Calu3 (cell line): ENCODE measurements around the gene KCNIP4. TPM values are rescaled to one million over a fixed set of nuclear protein-coding genes. Genes with fewer than 3 reads are reported as not detected.

ENCODE experiments used
- BruUV-seq: library from RNA; stranded (reverse); fragments of 400-500 nt; replicated peaks from 2 replicates; lab custom pipeline; 2021; lab: Mats Ljungman, UMichigan
- CTCF ChIA-PET: fragments of 300-600 bp; sonication (Branson Sonifier 250); formaldehyde crosslinking; loops from one replicate; lab custom pipeline; 2022; ENCODE audit warnings: antibody characterized with exemption; lab: Charles Lee
- DNase-seq: peaks from one replicate; pipeline ENCODE4 v3.0.0; 2022
- H3K27ac Mint-ChIP-seq: one replicate; pipeline ENCODE4 v1.8.0; 2022; ENCODE audit warnings: mixed read lengths; ENCODE audit not compliant: unreplicated experiment
- H3K27me3 Mint-ChIP-seq: one replicate; pipeline ENCODE4 v1.8.0; 2022; ENCODE audit warnings: mixed read lengths; ENCODE audit not compliant: unreplicated experiment
- H3K36me3 Mint-ChIP-seq: one replicate; pipeline ENCODE4 v1.8.0; 2022; ENCODE audit warnings: mild to moderate bottlenecking, moderate library complexity, mixed read lengths; ENCODE audit not compliant: insufficient read depth, unreplicated experiment
- H3K4me1 Mint-ChIP-seq: one replicate; pipeline ENCODE4 v1.8.0; 2022; ENCODE audit warnings: mild to moderate bottlenecking, low read depth, mixed read lengths; ENCODE audit not compliant: unreplicated experiment
- H3K4me3 Mint-ChIP-seq: one replicate; pipeline ENCODE4 v1.8.0; 2022; ENCODE audit warnings: mild to moderate bottlenecking, low read depth, moderate library complexity, mixed read lengths; ENCODE audit not compliant: unreplicated experiment
- H3K9me3 Mint-ChIP-seq: one replicate; pipeline ENCODE4 v1.8.0; 2022; ENCODE audit warnings: low read depth, mixed read lengths; ENCODE audit not compliant: unreplicated experiment
- intact Hi-C: fragments of 100-400 bp; cut with micrococcal nuclease; formaldehyde crosslinking; loops from one replicate; pipeline ENCODE4 v1.10.0; 2022; ENCODE audit not compliant: unreplicated experiment
- total RNA-seq: library from RNA; stranded (reverse); gene quantifications from 2 replicates; pipeline ENCODE4 v1.2.3, GENCODE V29; 2022
- TF ChIP-seq, protein P1 (sequence below): fragments of 200-600 bp; IDR thresholded peaks from one replicate; pipeline ENCODE4 v1.8.0; 2022; ENCODE audit warnings: antibody characterized with exemption; ENCODE audit not compliant: unreplicated experiment

Gene KCNIP4
- total RNA-seq, 1 experiment from 2014 or later, result not detected

DNA sequence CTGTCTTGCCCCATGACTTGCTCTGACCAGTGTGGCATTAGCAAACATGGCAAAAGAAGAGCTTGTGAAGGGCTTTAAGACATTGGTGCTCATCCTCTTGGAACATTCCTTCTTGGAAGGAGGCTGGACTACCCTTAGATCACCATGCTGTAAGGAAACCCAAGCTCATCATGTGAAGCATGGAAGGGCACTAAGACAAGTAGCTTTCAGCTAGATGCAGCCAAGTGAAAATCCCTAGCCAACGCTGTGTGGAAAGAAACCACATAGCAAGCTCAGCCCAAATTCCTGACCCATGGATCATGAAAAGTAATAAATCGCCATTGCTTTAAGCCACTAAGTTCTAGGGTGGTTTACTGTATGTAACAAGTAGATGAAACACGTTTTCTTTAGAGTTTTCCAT is 1260.7 kb downstream of the KCNIP4 start:
- intact Hi-C loops, result loop anchor here (5.0 kb wide), 1 partner anchor 376 kb away; no protein-coding TSS in a partner anchor
- H3K27me3 Mint-ChIP-seq, result peaks cover 2% of the 10 kb centered on the region

DNA sequence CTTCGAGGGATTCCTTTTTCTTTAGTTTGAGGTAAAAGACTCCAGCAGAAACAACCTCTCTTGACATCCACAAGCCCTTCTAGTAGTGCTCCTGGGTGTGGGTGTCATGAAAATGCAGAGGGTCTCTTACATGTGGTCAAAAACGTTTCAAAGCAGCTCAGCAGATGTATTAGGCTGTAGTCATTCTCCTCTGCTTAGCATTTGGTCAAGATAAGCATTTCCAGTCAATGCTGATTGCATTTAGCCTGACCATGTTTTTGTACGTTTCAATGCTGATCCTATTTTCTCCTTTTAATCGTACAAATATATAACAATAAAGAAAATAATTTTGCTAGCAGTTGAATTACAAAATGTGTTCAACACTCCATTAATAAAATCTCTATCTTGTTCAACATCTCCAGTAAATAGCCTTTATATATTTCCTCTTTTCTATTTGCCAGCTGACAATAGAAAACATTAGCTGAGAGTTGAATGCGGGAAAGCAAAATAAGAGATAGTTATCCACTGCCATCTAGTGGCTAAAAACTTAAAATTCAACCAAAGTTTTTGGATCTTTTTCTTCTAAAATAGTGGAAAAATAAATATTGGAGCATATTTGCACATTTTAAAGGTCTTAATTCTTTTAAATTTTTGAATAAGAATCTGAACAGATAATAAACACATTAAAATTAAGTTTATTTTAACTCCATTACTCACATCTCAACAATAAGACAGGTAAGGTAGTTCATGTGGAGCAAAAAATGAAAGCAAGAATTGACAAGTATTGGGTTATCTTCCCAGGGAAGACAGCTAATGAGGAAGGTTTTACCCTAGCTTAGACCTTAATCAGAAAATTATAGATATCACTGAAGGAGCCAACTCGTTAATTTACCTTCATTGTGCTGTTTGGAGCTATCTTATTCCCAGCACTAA is 1263.5 kb downstream of the KCNIP4 start:
- intact Hi-C loops, result loop anchor here (1.0 to 5.0 kb wide), 3 partner anchors 140 to 373 kb away; no protein-coding TSS in a partner anchor
- TF ChIP-seq, protein P1, sequence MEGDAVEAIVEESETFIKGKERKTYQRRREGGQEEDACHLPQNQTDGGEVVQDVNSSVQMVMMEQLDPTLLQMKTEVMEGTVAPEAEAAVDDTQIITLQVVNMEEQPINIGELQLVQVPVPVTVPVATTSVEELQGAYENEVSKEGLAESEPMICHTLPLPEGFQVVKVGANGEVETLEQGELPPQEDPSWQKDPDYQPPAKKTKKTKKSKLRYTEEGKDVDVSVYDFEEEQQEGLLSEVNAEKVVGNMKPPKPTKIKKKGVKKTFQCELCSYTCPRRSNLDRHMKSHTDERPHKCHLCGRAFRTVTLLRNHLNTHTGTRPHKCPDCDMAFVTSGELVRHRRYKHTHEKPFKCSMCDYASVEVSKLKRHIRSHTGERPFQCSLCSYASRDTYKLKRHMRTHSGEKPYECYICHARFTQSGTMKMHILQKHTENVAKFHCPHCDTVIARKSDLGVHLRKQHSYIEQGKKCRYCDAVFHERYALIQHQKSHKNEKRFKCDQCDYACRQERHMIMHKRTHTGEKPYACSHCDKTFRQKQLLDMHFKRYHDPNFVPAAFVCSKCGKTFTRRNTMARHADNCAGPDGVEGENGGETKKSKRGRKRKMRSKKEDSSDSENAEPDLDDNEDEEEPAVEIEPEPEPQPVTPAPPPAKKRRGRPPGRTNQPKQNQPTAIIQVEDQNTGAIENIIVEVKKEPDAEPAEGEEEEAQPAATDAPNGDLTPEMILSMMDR, result no peak
- H3K4me1 Mint-ChIP-seq, result no peaks in the 10 kb centered on the region
- H3K9me3 Mint-ChIP-seq, result no peaks in the 10 kb centered on the region
- no TSS peak for BruUV-seq
- CTCF ChIA-PET, result interaction anchor here (0.7 to 1.0 kb wide), 3 partner anchors 175 to 263 kb away, joined by 3 read pairs; no protein-coding TSS in a partner anchor
- peaks cover 28% of the 10 kb centered on the region for H3K27me3 Mint-ChIP-seq
- H3K36me3 Mint-ChIP-seq, result no peaks in the 10 kb centered on the region
- no peak for DNase-seq
- no peak overlapping the region for H3K4me3 Mint-ChIP-seq
- H3K27ac Mint-ChIP-seq, result no peak overlapping the region

More for the DNA sequence above, 1260.7 kb downstream of the KCNIP4 start:
- Mint-ChIP-seq H3K9me3 (no peaks in the 10 kb centered on the region), H3K4me1 (no peaks in the 10 kb centered on the region), H3K27ac (no peak overlapping the region), H3K36me3 (no peaks in the 10 kb centered on the region), H3K4me3 (no peak overlapping the region)
- CTCF ChIA-PET, result interaction anchor here (0.7 kb wide), 1 partner anchor 45 kb away, joined by 3 read pairs; no protein-coding TSS in a partner anchor
- no TSS peak for BruUV-seq
- TF ChIP-seq, protein P1, result no peak
- DNase-seq, result no peak

DNA sequence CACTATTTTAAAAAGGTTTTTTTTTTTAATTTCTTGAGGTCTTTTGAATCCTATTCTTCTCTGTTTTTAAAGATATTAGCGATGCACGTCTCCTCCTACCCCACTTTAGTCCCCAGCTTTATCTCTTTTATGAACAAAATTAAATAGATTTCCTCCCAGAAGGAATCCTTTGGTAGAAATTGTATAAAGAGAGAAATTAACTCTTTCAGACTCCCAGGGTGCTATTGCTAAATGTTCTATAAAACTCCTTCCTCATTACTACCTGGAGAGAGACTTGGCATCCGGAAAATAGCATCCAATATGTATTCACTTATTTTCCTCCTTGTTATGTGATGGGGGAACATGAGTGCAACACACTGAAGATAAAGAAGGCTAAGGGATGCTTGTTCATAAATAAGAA is 1264.8 kb downstream of the KCNIP4 start:
- TF ChIP-seq, protein P1, result no peak
- intact Hi-C loops, result loop anchor here (2.0 kb wide), 1 partner anchor 139 kb away; no protein-coding TSS in a partner anchor
- BruUV-seq, result no TSS peak
- H3K36me3 Mint-ChIP-seq, result no peaks in the 10 kb centered on the region
- no peak overlapping the region for H3K4me3 Mint-ChIP-seq
- no peak overlapping the region for H3K27ac Mint-ChIP-seq
- H3K27me3 Mint-ChIP-seq, result peaks cover 28% of the 10 kb centered on the region
- CTCF ChIA-PET, result no interaction called here
- H3K9me3 Mint-ChIP-seq, result no peaks in the 10 kb centered on the region
- H3K4me1 Mint-ChIP-seq, result no peaks in the 10 kb centered on the region
- DNase-seq, result no peak

- Mint-ChIP-seq H3K27me3 (peaks cover 28% of the 10 kb centered on the region), H3K36me3 (no peaks in the 10 kb centered on the region), H3K4me1 (no peaks in the 10 kb centered on the region), H3K27ac (no peak overlapping the region), H3K4me3 (no peak overlapping the region), H3K9me3 (no peaks in the 10 kb centered on the region)
- TF ChIP-seq, protein P1, result no peak
- no TSS peak for BruUV-seq
- DNase-seq, result no peak
- intact Hi-C loops, result no loop called here
- CTCF ChIA-PET, result no interaction called here
These were observed 1265.7 kb downstream of the KCNIP4 start for GRCh38 chr4:20682853-20683252.
